CD4-positive, alpha-beta T cell (primary cell): ENCODE results near the gene BSCL2. TPM values are rescaled to one million over a fixed set of nuclear protein-coding genes. Genes with fewer than 3 reads are reported as not detected.

Experiments used
- ATAC-seq: fragments of 200-7000 bp; cut with Tn5 transposase; one replicate; pipeline ENCODE4 v1.10.0; 2022; ENCODE audit warnings: mild to moderate bottlenecking; ENCODE audit not compliant: poor library complexity
- CTCF ChIA-PET: fragments of 350-600 bp; sonication (Branson Sonifier 250); formaldehyde crosslinking; loops from one replicate; lab custom pipeline; 2021; ENCODE audit warnings: antibody characterized with exemption, inconsistent platforms; lab: Charles Lee
- POLR2A ChIA-PET: fragments of 350-600 bp; sonication (Branson Sonifier 250); formaldehyde crosslinking; loops from one replicate; lab custom pipeline; 2021; ENCODE audit warnings: antibody characterized with exemption, inconsistent platforms; lab: Charles Lee
- DNase-seq, 14 experiments: peaks; one replicate each; pipeline ENCODE4 v3.0.0-alpha.2; 2013 to 2020; ENCODE audit warnings: mixed read lengths in 2 of 14
- H3K27ac ChIP-seq, 2 donors: one replicate each; pipeline versions ENCODE4 v1.5.1 to v1.7.0; 2013; ENCODE audit warnings: low read length in 2 of 2, low read depth in 1 of 2, mild to moderate bottlenecking in 1 of 2
- H3K27me3 ChIP-seq, 2 experiments: 1 replicate in 1 of 2; 2 replicates in 1 of 2; pipeline versions ENCODE4 v1.6.1 to v1.7.0; 2013; ENCODE audit warnings: low read length in 2 of 2, control low read depth in 1 of 2, mild to moderate bottlenecking in 1 of 2, moderate library complexity in 1 of 2; ENCODE audit not compliant: insufficient read depth in 2 of 2, control insufficient read depth in 1 of 2
- H3K36me3 ChIP-seq: one replicate; pipeline ENCODE4 v1.6.1; 2013; ENCODE audit warnings: low read length, control low read depth; ENCODE audit not compliant: insufficient read depth
- H3K4me1 ChIP-seq: one replicate; pipeline ENCODE4 v1.6.1; 2013; ENCODE audit warnings: low read length, control low read depth; ENCODE audit not compliant: insufficient read depth
- H3K4me3 ChIP-seq: one replicate; pipeline ENCODE4 v1.5.1; 2013; ENCODE audit warnings: mild to moderate bottlenecking, low read length, moderate library complexity
- H3K9me3 ChIP-seq, 2 experiments: 1 replicate in 1 of 2; 2 replicates in 1 of 2; pipeline versions ENCODE4 v1.6.1 to v1.7.0; 2013; ENCODE audit warnings: low read length in 2 of 2, mild to moderate bottlenecking in 2 of 2, control low read depth in 1 of 2, moderate library complexity in 1 of 2; ENCODE audit not compliant: control insufficient read depth in 1 of 2, insufficient read depth in 1 of 2
- H3K27ac Mint-ChIP-seq: one replicate; pipeline ENCODE4 v1.8.0; 2020; ENCODE audit warnings: mixed read lengths
- H3K27me3 Mint-ChIP-seq: one replicate; pipeline ENCODE4 v1.8.0; 2021; ENCODE audit warnings: mixed read lengths
- H3K36me3 Mint-ChIP-seq: one replicate; pipeline ENCODE4 v1.8.0; 2021; ENCODE audit warnings: low read depth, mixed read lengths
- H3K4me1 Mint-ChIP-seq: one replicate; pipeline ENCODE4 v1.8.0; 2021; ENCODE audit warnings: low read depth, mixed read lengths
- H3K4me3 Mint-ChIP-seq: one replicate; pipeline ENCODE4 v1.8.0; 2020; ENCODE audit warnings: mild to moderate bottlenecking, mixed read lengths
- H3K9me3 Mint-ChIP-seq: one replicate; pipeline ENCODE4 v1.8.0; 2020; ENCODE audit warnings: mixed read lengths
- intact Hi-C, 2 experiments: fragments of 100-400 bp; cut with DNase I in 1 of 2; cut with micrococcal nuclease in 1 of 2; formaldehyde crosslinking; loops; one replicate each; pipeline versions ENCODE4 v1.15.1 to v1.9.0; 2023 to 2025; cut with DNase I, micrococcal nuclease
- total RNA-seq, 174 experiments: library from RNA in 2 of 174; stranded (reverse) in 2 of 174; gene quantifications; one replicate each; pipeline ENCODE4 v1.2.3 and lab custom pipeline; 2021 to 2026
- TF ChIP-seq, protein P1 (sequence below): fragments of 200-600 bp; IDR thresholded peaks from one replicate; pipeline ENCODE4 v1.8.0; 2022; ENCODE audit warnings: antibody characterized with exemption, mild to moderate bottlenecking

The BSCL2 gene
- total RNA-seq, 2 experiments from 2014 or later, result 17.1 to 20.0 TPM

GRCh38 chr11:62673196-62673525, 34.1 kb downstream of the BSCL2 start:
- Histone ChIP-seq H3K36me3 (peaks cover 38% of the 10 kb centered on the region), H3K27ac (peak overlapping the region in 1 of 2 donors; percentile 83), H3K4me3 (no peak overlapping the region), H3K9me3 (no peaks in the 10 kb centered on the region), H3K27me3 (no peaks in the 10 kb centered on the region), H3K4me1 (peaks cover 57% of the 10 kb centered on the region)
- Mint-ChIP-seq H3K36me3 (peaks cover 42% of the 10 kb centered on the region), H3K27me3 (no peaks in the 10 kb centered on the region), H3K4me1 (peaks cover 59% of the 10 kb centered on the region), H3K27ac (peak overlapping the region; percentile 87), H3K9me3 (no peaks in the 10 kb centered on the region), H3K4me3 (peak overlapping the region; percentile 91)
- TF ChIP-seq, protein P1, sequence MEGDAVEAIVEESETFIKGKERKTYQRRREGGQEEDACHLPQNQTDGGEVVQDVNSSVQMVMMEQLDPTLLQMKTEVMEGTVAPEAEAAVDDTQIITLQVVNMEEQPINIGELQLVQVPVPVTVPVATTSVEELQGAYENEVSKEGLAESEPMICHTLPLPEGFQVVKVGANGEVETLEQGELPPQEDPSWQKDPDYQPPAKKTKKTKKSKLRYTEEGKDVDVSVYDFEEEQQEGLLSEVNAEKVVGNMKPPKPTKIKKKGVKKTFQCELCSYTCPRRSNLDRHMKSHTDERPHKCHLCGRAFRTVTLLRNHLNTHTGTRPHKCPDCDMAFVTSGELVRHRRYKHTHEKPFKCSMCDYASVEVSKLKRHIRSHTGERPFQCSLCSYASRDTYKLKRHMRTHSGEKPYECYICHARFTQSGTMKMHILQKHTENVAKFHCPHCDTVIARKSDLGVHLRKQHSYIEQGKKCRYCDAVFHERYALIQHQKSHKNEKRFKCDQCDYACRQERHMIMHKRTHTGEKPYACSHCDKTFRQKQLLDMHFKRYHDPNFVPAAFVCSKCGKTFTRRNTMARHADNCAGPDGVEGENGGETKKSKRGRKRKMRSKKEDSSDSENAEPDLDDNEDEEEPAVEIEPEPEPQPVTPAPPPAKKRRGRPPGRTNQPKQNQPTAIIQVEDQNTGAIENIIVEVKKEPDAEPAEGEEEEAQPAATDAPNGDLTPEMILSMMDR, result no peak
- POLR2A ChIA-PET, result interaction anchor here (0.7 to 6.4 kb wide), 10 partner anchors 8 to 183 kb away, joined by 3 to 94 read pairs (median 10); partner anchors contain the start of genes B3GAT3, C11orf98, CSKMT and EEF1G
- CTCF ChIA-PET, result interaction anchor here (0.7 to 3.0 kb wide), 4 partner anchors 8 to 114 kb away, joined by 3 to 8 read pairs (median 5); partner anchors contain the start of genes C11orf98, CSKMT and TMEM179B
- ATAC-seq, result no peak
- DNase-seq, result no peak
- intact Hi-C loops, result loop anchor here (5.0 kb wide), 3 partner anchors 34 to 81 kb away; partner anchors contain the start of genes BSCL2 (in 2 of the 2), GNG3 (in 2 of the 2), TUT1 (in 2 of the 2) and B3GAT3 (in 1 of the 2)

- Histone ChIP-seq H3K27ac (peak within 1 kb of the TSS; percentile 72 to 83), H3K27me3 (no peaks in the 10 kb centered on the region), H3K4me3 (peak within 1 kb of the TSS; percentile 98), H3K9me3 (no peaks in the 10 kb centered on the region), H3K4me1 (peaks cover 55% of the 10 kb centered on the region), H3K36me3 (peaks cover 31% of the 10 kb centered on the region)
- ATAC-seq (peak; percentile 74), DNase-seq (peak; percentile 50 to 89 (median 68))
- CTCF ChIA-PET, result interaction anchor here (0.8 to 3.0 kb wide), 7 partner anchors 9 to 209 kb away, joined by 3 to 8 read pairs (median 4); partner anchors contain the start of genes B3GAT3, INTS5, SLC3A2 and TMEM179B
- Mint-ChIP-seq H3K27ac (peak within 1 kb of the TSS; percentile 87), H3K36me3 (peaks cover 38% of the 10 kb centered on the region), H3K4me1 (peaks cover 53% of the 10 kb centered on the region), H3K9me3 (no peaks in the 10 kb centered on the region), H3K27me3 (no peaks in the 10 kb centered on the region), H3K4me3 (peak within 1 kb of the TSS; percentile 91)
- TF ChIP-seq, protein P1, result no peak
- intact Hi-C loops, result loop anchor here (1.0 to 5.0 kb wide), 5 partner anchors 19 to 79 kb away; partner anchors contain the start of genes BSCL2 (in 2 of the 2), GNG3 (in 2 of the 2), INTS5 (in 2 of the 2) and TUT1 (in 2 of the 2)
- POLR2A ChIA-PET, result interaction anchor here (0.6 to 6.4 kb wide), 29 partner anchors 9 to 209 kb away, joined by 3 to 94 read pairs (median 6); partner anchors contain the start of genes B3GAT3, EEF1G, EML3 and GANAB
Measured at GRCh38 chr11:62671608-62672389, 35.4 kb downstream of the BSCL2 start, which contains the start of the genes LBHD1 and UQCC3. Gene LBHD1 (minus strand): TSS chr11:62672267. CDS start chr11:62670031, 2,236 bp downstream. Gene UQCC3 (plus strand): TSS chr11:62671673. CDS start chr11:62671746, 73 bp downstream.

GRCh38 chr11:62671236-62671607, 36.0 kb downstream of the BSCL2 start:
- Histone ChIP-seq H3K27ac (peak overlapping the region; percentile 72 to 83), H3K4me1 (peaks cover 56% of the 10 kb centered on the region), H3K27me3 (no peaks in the 10 kb centered on the region), H3K9me3 (no peaks in the 10 kb centered on the region), H3K36me3 (peaks cover 27% of the 10 kb centered on the region), H3K4me3 (peak overlapping the region; percentile 98)
- POLR2A ChIA-PET, result interaction anchor here (0.6 to 6.4 kb wide), 28 partner anchors 10 to 919 kb away, joined by 3 to 94 read pairs (median 6); partner anchors contain the start of genes B3GAT3, EEF1G, EML3 and GANAB
- intact Hi-C loops, result loop anchor here (2.0 to 5.0 kb wide), 4 partner anchors 18 to 79 kb away; partner anchors contain the start of genes BSCL2 (in 2 of the 2), GNG3 (in 2 of the 2), INTS5 (in 2 of the 2) and TUT1 (in 2 of the 2)
- DNase-seq (peak in 2 of 14 experiments; percentile 24 to 32), ATAC-seq (peak; percentile 61)
- Mint-ChIP-seq H3K27ac (peak overlapping the region; percentile 87), H3K27me3 (no peaks in the 10 kb centered on the region), H3K36me3 (peaks cover 33% of the 10 kb centered on the region), H3K4me1 (peaks cover 47% of the 10 kb centered on the region), H3K4me3 (peak overlapping the region; percentile 91), H3K9me3 (no peaks in the 10 kb centered on the region)
- TF ChIP-seq, protein P1, result no peak
- CTCF ChIA-PET, result interaction anchor here (1.0 to 3.0 kb wide), 5 partner anchors 10 to 210 kb away, joined by 3 to 8 read pairs (median 6); partner anchors contain the start of genes INTS5, SLC3A2 and TMEM179B
